WTC11 (cell line): ENCODE results near the gene TUSC2. TPM values are rescaled to one million over a fixed set of nuclear protein-coding genes. Genes with fewer than 3 reads are reported as not detected.
"Not testable (repeated sequence)": the region's sequence is repeated elsewhere in the genome, so short reads cannot be mapped to it uniquely, and the experiment has no call there.

Experiments used
- ATAC-seq: fragments of 200-7000 bp; cut with Tn5 transposase; 2 replicates; pipeline ENCODE4 v1.10.0; 2021; ENCODE audit warnings: mild to moderate bottlenecking, moderate library complexity
- CTCF ChIA-PET: fragments of 300-600 bp; sonication (Branson Sonifier 250); formaldehyde crosslinking; loops from one replicate; lab custom pipeline; 2021; ENCODE audit warnings: antibody characterized with exemption; lab: Charles Lee
- POLR2A ChIA-PET: fragments of 350-600 bp; sonication (Branson Sonifier 250); formaldehyde crosslinking; loops from one replicate; lab custom pipeline; 2021; ENCODE audit warnings: antibody characterized with exemption; lab: Charles Lee
- DNase-seq: peaks from one replicate; pipeline ENCODE4 v3.0.0; 2021; ENCODE audit warnings: low spot score
- H3K27ac Mint-ChIP-seq: 2 replicates; pipeline ENCODE4 v1.8.0; 2021; ENCODE audit warnings: mixed read lengths
- H3K27me3 Mint-ChIP-seq: 2 replicates; pipeline ENCODE4 v1.8.0; 2021; ENCODE audit warnings: low read depth, mild to moderate bottlenecking, moderate library complexity, mixed read lengths
- H3K36me3 Mint-ChIP-seq: 2 replicates; pipeline ENCODE4 v1.8.0; 2021; ENCODE audit warnings: mixed read lengths
- H3K4me1 Mint-ChIP-seq: 2 replicates; pipeline ENCODE4 v1.8.0; 2022; ENCODE audit warnings: mixed read lengths
- H3K4me3 Mint-ChIP-seq: 2 replicates; pipeline ENCODE4 v1.8.0; 2021; ENCODE audit warnings: mild to moderate bottlenecking, moderate library complexity, mixed read lengths
- H3K9me3 Mint-ChIP-seq: 2 replicates; pipeline ENCODE4 v1.8.0; 2021; ENCODE audit warnings: mixed read lengths
- ATF2 ChIP-seq: sonication (generic); formaldehyde crosslinking; IDR thresholded peaks from 2 replicates; pipeline ENCODE4 v1.8.1; 2022; ENCODE audit warnings: low read depth, missing genetic modification reagents, borderline replicate concordance
- CREB1 ChIP-seq: sonication (generic); formaldehyde crosslinking; IDR thresholded peaks from 2 replicates; pipeline ENCODE4 v1.8.0; 2023; ENCODE audit warnings: mild to moderate bottlenecking, missing genetic modification reagents
- FOXK1 ChIP-seq: sonication (generic); formaldehyde crosslinking; IDR thresholded peaks from 2 replicates; pipeline ENCODE4 v1.8.0; 2022; ENCODE audit warnings: mild to moderate bottlenecking, moderate library complexity, missing genetic modification reagents
- GTF2I ChIP-seq: fragments of 250-450 bp; sonication (Bioruptor Pico); conservative IDR thresholded peaks from 2 replicates; pipeline ENCODE4 v1.4.0; 2021; ENCODE audit warnings: mild to moderate bottlenecking
- IRF2 ChIP-seq: sonication (generic); formaldehyde crosslinking; IDR thresholded peaks from 2 replicates; pipeline ENCODE4 v1.8.0; 2022; ENCODE audit warnings: low read depth, missing genetic modification reagents, borderline replicate concordance
- JAZF1 ChIP-seq: fragments of 250-450 bp; sonication (Bioruptor Pico); IDR thresholded peaks from 2 replicates; pipeline ENCODE4 v1.9.0; 2021; ENCODE audit warnings: moderate library complexity, mild to moderate bottlenecking, inconsistent platforms
- JUN ChIP-seq: sonication (generic); formaldehyde crosslinking; IDR thresholded peaks from 2 replicates; pipeline ENCODE4 v1.8.0; 2023; ENCODE audit warnings: mild to moderate bottlenecking, missing genetic modification reagents
- MAX ChIP-seq: sonication (generic); formaldehyde crosslinking; IDR thresholded peaks from 2 replicates; pipeline ENCODE4 v1.8.0; 2022; ENCODE audit warnings: mild to moderate bottlenecking, missing genetic modification reagents
- MYBL2 ChIP-seq: sonication (generic); formaldehyde crosslinking; IDR thresholded peaks from 2 replicates; pipeline ENCODE4 v1.8.1; 2023; ENCODE audit warnings: mild to moderate bottlenecking, moderate library complexity, missing genetic modification reagents
- NFE2L1 ChIP-seq: sonication (generic); formaldehyde crosslinking; IDR thresholded peaks from 2 replicates; pipeline ENCODE4 v1.8.1; 2023; ENCODE audit warnings: missing genetic modification reagents
- NR2C2 ChIP-seq: sonication (generic); formaldehyde crosslinking; IDR thresholded peaks from 2 replicates; pipeline ENCODE4 v1.8.0; 2022; ENCODE audit warnings: mild to moderate bottlenecking, missing genetic modification reagents
- SOX15 ChIP-seq: fragments of 250-450 bp; sonication (Bioruptor Pico); IDR thresholded peaks from 2 replicates; pipeline ENCODE4 v1.9.0; 2021; ENCODE audit warnings: mild to moderate bottlenecking
- TEAD4 ChIP-seq: sonication (generic); formaldehyde crosslinking; IDR thresholded peaks from 2 replicates; pipeline ENCODE4 v1.8.0; 2022; ENCODE audit warnings: mild to moderate bottlenecking, missing genetic modification reagents
- ZNF232 ChIP-seq: sonication (generic); formaldehyde crosslinking; IDR thresholded peaks from 2 replicates; pipeline ENCODE4 v1.8.0; 2022; ENCODE audit warnings: mild to moderate bottlenecking, missing genetic modification reagents
- ZNF317 ChIP-seq: sonication (generic); formaldehyde crosslinking; IDR thresholded peaks from 2 replicates; pipeline ENCODE4 v1.8.1; 2023; ENCODE audit warnings: low read depth, mild to moderate bottlenecking, moderate library complexity, missing genetic modification reagents, borderline replicate concordance
- ZNF671 ChIP-seq: fragments of 250-450 bp; sonication (Bioruptor Pico); IDR thresholded peaks from 2 replicates; pipeline ENCODE4 v1.8.0; 2021; ENCODE audit warnings: mild to moderate bottlenecking
- total RNA-seq: library from RNA; stranded (reverse); gene quantifications from 3 replicates; pipeline ENCODE4 v1.2.3, GENCODE V29; 2021

TUSC2 gene
- total RNA-seq, 1 experiment from 2014 or later = 41.1 TPM

GRCh38 chr3:50287262-50287661 is 40.8 kb downstream of the TUSC2 start:
- no peak for ATAC-seq
- peaks cover 6% of the 10 kb centered on the region for H3K4me1 Mint-ChIP-seq
- peaks cover 21% of the 10 kb centered on the region for H3K36me3 Mint-ChIP-seq
- no peak overlapping the region for H3K27ac Mint-ChIP-seq
- no peak for DNase-seq
- POLR2A ChIA-PET = no interaction called here
- CTCF ChIA-PET = interaction anchor here (0.6 kb wide), 1 partner anchor 24 kb away, joined by 3 read pairs; no protein-coding TSS in a partner anchor
- TF ChIP-seq TEAD4 (CRISPR knock-in tag) = no peak
- no peaks in the 10 kb centered on the region; the same call in 1 of the 2 replicates for H3K27me3 Mint-ChIP-seq
- no peak overlapping the region for H3K4me3 Mint-ChIP-seq
- H3K9me3 Mint-ChIP-seq = no peaks in the 10 kb centered on the region

GRCh38 chr3:50286322-50287227 is 41.4 kb downstream of the TUSC2 start:
- ATAC-seq (no peak), DNase-seq (no peak)
- no peaks in the 10 kb centered on the region; the same call in 1 of the 2 replicates for H3K27me3 Mint-ChIP-seq
- no peak for TF ChIP-seq JUN (CRISPR knock-in tag)
- TF ChIP-seq JAZF1 (CRISPR knock-in tag) = no peak
- TF ChIP-seq ATF2 (CRISPR knock-in tag) = no peak
- no peak for TF ChIP-seq NFE2L1 (CRISPR knock-in tag)
- no peak for TF ChIP-seq ZNF232 (CRISPR knock-in tag)
- H3K27ac Mint-ChIP-seq = no peak overlapping the region
- no peaks in the 10 kb centered on the region for H3K9me3 Mint-ChIP-seq
- no peak overlapping the region for H3K4me3 Mint-ChIP-seq
- peaks cover 21% of the 10 kb centered on the region for H3K36me3 Mint-ChIP-seq
- H3K4me1 Mint-ChIP-seq = peaks cover 5% of the 10 kb centered on the region
- ChIA-PET POLR2A (no interaction called here), CTCF (interaction anchor here (0.6 kb wide), 1 partner anchor 23 kb away, joined by 3 read pairs; no protein-coding TSS in a partner anchor)

- H3K4me1 Mint-ChIP-seq, POLR2A ChIA-PET, H3K4me3 Mint-ChIP-seq, H3K27me3 Mint-ChIP-seq, DNase-seq, H3K27ac Mint-ChIP-seq, ATAC-seq, H3K9me3 Mint-ChIP-seq: not testable (repeated sequence)
- CTCF ChIA-PET = interaction anchor here (0.8 to 1.9 kb wide), 2 partner anchors 9 to 15 kb away, joined by 3 to 9 read pairs; partner anchors contain the start of genes HYAL3 and NAA80
- peaks cover 15% of the 10 kb centered on the region for H3K36me3 Mint-ChIP-seq
Observed at GRCh38 chr3:50284121-50284520, 43.9 kb downstream of the TUSC2 start.

GRCh38 chr3:50279255-50280016 is 48.6 kb downstream of the TUSC2 start:
- ChIA-PET CTCF (interaction anchor here (0.9 to 2.7 kb wide), 4 partner anchors 20 to 84 kb away, joined by 4 to 12 read pairs (median 4); no protein-coding TSS in a partner anchor), POLR2A (interaction anchor here (0.6 to 1.0 kb wide), 3 partner anchors 10 to 42 kb away, joined by 3 to 5 read pairs (median 3); partner anchors contain the start of gene IFRD2)
- DNase-seq = no peak
- Mint-ChIP-seq H3K9me3 (no peaks in the 10 kb centered on the region), H3K36me3 (no peaks in the 10 kb centered on the region), H3K27me3 (peaks cover 48% of the 10 kb centered on the region), H3K27ac (no peak overlapping the region), H3K4me1 (peaks cover 12% of the 10 kb centered on the region), H3K4me3 (no peak overlapping the region)
- TF ChIP-seq IRF2 (CRISPR knock-in tag) (no peak), JUN (CRISPR knock-in tag) (no peak), GTF2I (no peak), ZNF317 (CRISPR knock-in tag) (no peak), SOX15 (CRISPR knock-in tag) (no peak), ZNF671 (CRISPR knock-in tag) (no peak), NR2C2 (CRISPR knock-in tag) (no peak), FOXK1 (CRISPR knock-in tag) (no peak), CREB1 (CRISPR knock-in tag) (no peak), ZNF232 (CRISPR knock-in tag) (no peak), MYBL2 (CRISPR knock-in tag) (no peak), MAX (CRISPR knock-in tag) (no peak)
- ATAC-seq = no peak
